ENCODE data around the gene ZNF688.
A peak's percentile ranks its signal among the peaks of the same experiment; 100 is the strongest.
"Not testable (repeated sequence)": the region's sequence is repeated elsewhere in the genome, so short reads cannot be mapped to it uniquely, and the experiment has no call there.

ZNF688 gene

GRCh38 chr16:30523768-30524574, 47.5 kb downstream of the ZNF688 start:
- peak in 1 of 2 experiments; percentile 23 for DNase-seq (ENCODE audit: low read depth in 1 of 2, low spot score in 1 of 2)
- Histone ChIP-seq H3K4me3 (replicated peaks; ENCODE audit: insufficient read depth, low read length) (no peak overlapping the region), H3K27ac (replicated peaks) (no peak overlapping the region), H3K27me3 (ENCODE audit: insufficient read depth, poor library complexity, severe bottlenecking) (no peaks in the 10 kb centered on the region)
- TF ChIP-seq SPI1 (IDR thresholded peaks at IDR 0.05; ENCODE audit: borderline replicate concordance, low read depth) (no peak; the same call in 1 of the 2 replicates), POLR2AphosphoS5 (IDR thresholded peaks at IDR 0.05; ENCODE audit: low read depth) (peak; percentile 18; the same call in 1 of the 2 replicates)

- H3K27ac ChIP-seq (replicated peaks); H3K27me3 ChIP-seq (ENCODE audit: insufficient read depth, poor library complexity, severe bottlenecking); DNase-seq (ENCODE audit: low read depth in 1 of 2, low spot score in 1 of 2); H3K4me3 ChIP-seq (replicated peaks; ENCODE audit: insufficient read depth, low read length): not testable (repeated sequence)
- TF ChIP-seq POLR2AphosphoS5 (IDR thresholded peaks at IDR 0.05; ENCODE audit: low read depth): peak; percentile 32
These were observed 48.6 kb downstream of the ZNF688 start for GRCh38 chr16:30522702-30523463.

- no peak for DNase-seq (ENCODE audit: low read depth in 1 of 2, low spot score in 1 of 2)
- H3K27me3 ChIP-seq (ENCODE audit: insufficient read depth, poor library complexity, severe bottlenecking): no peaks in the 10 kb centered on the region
- TF ChIP-seq SPI1 (IDR thresholded peaks at IDR 0.05; ENCODE audit: borderline replicate concordance, low read depth): no peak
- TF ChIP-seq POLR2AphosphoS5 (IDR thresholded peaks at IDR 0.05; ENCODE audit: low read depth): peak; percentile 6; the same call in 1 of the 2 replicates
- H3K4me3 ChIP-seq (replicated peaks; ENCODE audit: insufficient read depth, low read length): no peak overlapping the region
- no peak overlapping the region for H3K27ac ChIP-seq (replicated peaks)
These were observed 49.5 kb downstream of the ZNF688 start for GRCh38 chr16:30521873-30522641.

GRCh38 chr16:30521476-30521872, 50.0 kb downstream of the ZNF688 start:
- Histone ChIP-seq H3K4me3 (replicated peaks; ENCODE audit: insufficient read depth, low read length) (no peak overlapping the region), H3K27me3 (ENCODE audit: insufficient read depth, poor library complexity, severe bottlenecking) (no peaks in the 10 kb centered on the region), H3K27ac (replicated peaks) (no peak overlapping the region)
- TF ChIP-seq CTCF (IDR thresholded peaks at IDR 0.05; ENCODE audit: insufficient read depth, low read length) (no peak), GABPA (IDR thresholded peaks at IDR 0.05; ENCODE audit: low read depth) (no peak), REST (IDR thresholded peaks at IDR 0.05; ENCODE audit: insufficient replicate concordance, low read depth) (no peak), SPI1 (IDR thresholded peaks at IDR 0.05; ENCODE audit: borderline replicate concordance, low read depth) (no peak), POLR2AphosphoS5 (IDR thresholded peaks at IDR 0.05; ENCODE audit: low read depth) (no peak)
- DNase-seq (ENCODE audit: low read depth in 1 of 2, low spot score in 1 of 2): no peak
